IMR-90 (cell line): ENCODE results near the gene ACOX3. TPM values are rescaled to one million over a fixed set of nuclear protein-coding genes. Genes with fewer than 3 reads are reported as not detected.

Experiments used
- ATAC-seq: fragments of 200-7000 bp; cut with Tn5 transposase; 2 replicates; pipeline ENCODE4 v1.9.1; 2020; ENCODE audit warnings: low read depth, mild to moderate bottlenecking, moderate library complexity
- BruUV-seq: library from RNA; stranded (reverse); fragments of 400-500 nt; replicated peaks from 2 replicates; lab custom pipeline; 2021; lab: Mats Ljungman, UMichigan
- CTCF ChIA-PET: fragments of 300-600 bp; formaldehyde crosslinking; extraction: SDS; loops from one replicate; lab custom pipeline; 2021; ENCODE audit warnings: antibody characterized with exemption; lab: Yijun Ruan, JAX
- POLR2A ChIA-PET: fragments of 300-600 bp; sonication (Branson Sonifier 250); formaldehyde crosslinking; loops from one replicate; lab custom pipeline; 2022; ENCODE audit warnings: antibody characterized with exemption; ENCODE audit not compliant: unreplicated experiment; lab: Charles Lee
- DNase-seq: peaks from one replicate; pipeline ENCODE4 v3.0.0; 2013
- H2AFZ ChIP-seq: replicated peaks from 2 replicates; pipeline ENCODE3; 2013; ENCODE audit warnings: low read length, mild to moderate bottlenecking; ENCODE audit not compliant: poor library complexity
- H2AK5ac ChIP-seq: 2 replicates; pipeline ENCODE4 v1.6.1; 2013; ENCODE audit warnings: low read depth, low read length, inconsistent platforms
- H2AK9ac ChIP-seq: replicated peaks from 2 replicates; pipeline ENCODE3; 2013; ENCODE audit warnings: mild to moderate bottlenecking, low read depth, low read length, moderate library complexity; ENCODE audit not compliant: poor library complexity
- H2BK120ac ChIP-seq: 2 replicates; pipeline ENCODE4 v1.6.1; 2013; ENCODE audit warnings: low read depth, low read length, inconsistent platforms
- H2BK15ac ChIP-seq: 3 replicates; pipeline ENCODE4 v1.6.1; 2013; ENCODE audit warnings: low read depth, low read length, inconsistent platforms
- H2BK20ac ChIP-seq: 2 replicates; pipeline ENCODE4 v1.6.1; 2013; ENCODE audit warnings: low read depth, mild to moderate bottlenecking, inconsistent platforms, low read length, moderate library complexity
- H2BK5ac ChIP-seq: 2 replicates; pipeline ENCODE4 v1.6.1; 2013; ENCODE audit warnings: mild to moderate bottlenecking, low read depth, low read length, inconsistent platforms; ENCODE audit not compliant: poor library complexity, severe bottlenecking
- H3K14ac ChIP-seq: replicated peaks from 2 replicates; pipeline ENCODE4 v1.6.1; 2013; ENCODE audit warnings: low read depth, low read length, inconsistent platforms
- H3K18ac ChIP-seq: 2 replicates; pipeline ENCODE4 v1.6.1; 2013; ENCODE audit warnings: low read depth, low read length, control low read depth
- H3K23ac ChIP-seq: 2 replicates; pipeline ENCODE4 v1.6.1; 2013; ENCODE audit warnings: low read depth, low read length, inconsistent platforms
- H3K27ac ChIP-seq: 2 replicates; pipeline ENCODE4 v1.5.1; 2013; ENCODE audit warnings: mild to moderate bottlenecking, control low read depth, low read length; ENCODE audit not compliant: insufficient read depth
- H3K27me3 ChIP-seq: 2 replicates; pipeline ENCODE4 v1.6.1; 2013; ENCODE audit warnings: low read length; ENCODE audit not compliant: control insufficient read depth, insufficient read depth
- H3K36me3 ChIP-seq: 2 replicates; pipeline ENCODE4 v1.6.1; 2013; ENCODE audit warnings: low read length, mixed read lengths; ENCODE audit not compliant: control insufficient read depth, insufficient read depth
- H3K4ac ChIP-seq: 2 replicates; pipeline ENCODE4 v1.6.1; 2013; ENCODE audit warnings: low read depth, low read length, inconsistent platforms
- H3K4me1 ChIP-seq: 2 replicates; pipeline ENCODE4 v1.6.1; 2013; ENCODE audit warnings: low read length, mixed read lengths; ENCODE audit not compliant: control insufficient read depth, insufficient read depth
- H3K4me2 ChIP-seq: 2 replicates; pipeline ENCODE4 v1.6.1; 2013; ENCODE audit warnings: low read depth, mild to moderate bottlenecking, control low read depth, low read length, moderate library complexity
- H3K4me3 ChIP-seq: 2 replicates; pipeline ENCODE4 v1.5.1; 2013; ENCODE audit warnings: low read depth, mild to moderate bottlenecking, control low read depth, low read length, moderate library complexity; ENCODE audit not compliant: insufficient read depth
- H3K56ac ChIP-seq: 2 replicates; pipeline ENCODE4 v1.6.1; 2013; ENCODE audit warnings: low read length, inconsistent platforms; ENCODE audit not compliant: insufficient read depth; ENCODE audit errors: extremely low read depth
- H3K79me1 ChIP-seq, 2 experiments: 2 replicates each; pipeline ENCODE4 v1.6.1; 2013; ENCODE audit warnings: low read length in 2 of 2, inconsistent platforms in 1 of 2, low read depth in 1 of 2
- H3K9ac ChIP-seq: 2 replicates; pipeline ENCODE4 v1.6.1; 2013; ENCODE audit warnings: low read depth, low read length, control low read depth
- H3K9me1 ChIP-seq: 2 replicates; pipeline ENCODE4 v1.6.1; 2013; ENCODE audit warnings: low read length, inconsistent platforms; ENCODE audit not compliant: insufficient read depth
- H3K9me3 ChIP-seq: 2 replicates; pipeline ENCODE4 v1.6.1; 2013; ENCODE audit warnings: low read length; ENCODE audit not compliant: control insufficient read depth, insufficient read depth
- H4K20me1 ChIP-seq: 2 replicates; pipeline ENCODE4 v1.6.1; 2013; ENCODE audit warnings: low read length, inconsistent platforms; ENCODE audit not compliant: insufficient read depth
- H4K5ac ChIP-seq: 2 replicates; pipeline ENCODE4 v1.6.1; 2013; ENCODE audit warnings: mild to moderate bottlenecking, low read depth, low read length, control low read depth
- H4K8ac ChIP-seq, 2 experiments: 2 replicates each; pipeline ENCODE4 v1.6.1; 2013; ENCODE audit warnings: low read depth in 2 of 2, low read length in 2 of 2, control low read depth in 1 of 2, inconsistent platforms in 1 of 2
- H4K91ac ChIP-seq: 2 replicates; pipeline ENCODE4 v1.6.1; 2013; ENCODE audit warnings: low read depth, low read length, inconsistent platforms; ENCODE audit not compliant: insufficient read depth
- BHLHE40 ChIP-seq: fragments of 150-350 bp; IDR thresholded peaks from 2 replicates; pipeline ENCODE4 v1.6.1; 2016; ENCODE audit warnings: mild to moderate bottlenecking, low read depth, low read length
- CHD1 ChIP-seq: IDR thresholded peaks from 2 replicates; pipeline ENCODE4 v1.6.1; 2012; ENCODE audit warnings: low read depth, low read length, improper control_type of control experiment
- FOS ChIP-seq: fragments of 150-350 bp; IDR thresholded peaks from 2 replicates; pipeline ENCODE4 v1.6.1; 2016; ENCODE audit warnings: low read depth, low read length
- MXI1 ChIP-seq: IDR thresholded peaks from 2 replicates; pipeline ENCODE4 v1.6.1; 2012; ENCODE audit warnings: low read depth, mild to moderate bottlenecking, low read length, moderate library complexity, borderline replicate concordance
- NFE2L2 ChIP-seq: fragments of 150-350 bp; IDR thresholded peaks from 2 replicates; pipeline ENCODE4 v1.6.1; 2016; ENCODE audit warnings: low read depth, mild to moderate bottlenecking, low read length
- POLR2A ChIP-seq: IDR thresholded peaks from 2 replicates; pipeline ENCODE4 v1.6.1; 2012; ENCODE audit warnings: mild to moderate bottlenecking, low read depth, low read length
- RCOR1 ChIP-seq: IDR thresholded peaks from 2 replicates; pipeline ENCODE4 v1.6.1; 2012; ENCODE audit warnings: mild to moderate bottlenecking, low read length, improper control_type of control experiment; ENCODE audit not compliant: insufficient replicate concordance
- RFX5 ChIP-seq: IDR thresholded peaks from 2 replicates; pipeline ENCODE4 v1.8.0; 2012; ENCODE audit warnings: low read depth, mild to moderate bottlenecking, low read length, moderate library complexity
- WGBS, 2 experiments: methylation state at CpG; one replicate each; pipeline versions ENCODE4 v1.1.5 to v1.1.7; 2013; ENCODE audit warnings: missing lambda C conversion rate in 2 of 2; ENCODE audit not compliant: insufficient read length in 1 of 2; ENCODE audit errors: extremely low coverage in 2 of 2; 5-methylcytosine and 5-hydroxymethylcytosine counted together
- dilution Hi-C: fragments of 300-500 bp; cut with HindIII; formaldehyde crosslinking; loops from one replicate; pipeline ENCODE4 v1.14.3; 2018; ENCODE audit warnings: low sequenced_read_pairs; ENCODE audit not compliant: unreplicated experiment
- in situ Hi-C: fragments of 300-500 bp; cut with MboI; formaldehyde crosslinking; loops from 3 replicates; pipeline ENCODE4 v1.14.3; 2019; ENCODE audit warnings: low sequenced_read_pairs, inconsistent platforms, mixed read lengths
- intact Hi-C: fragments of 100-400 bp; cut with micrococcal nuclease; formaldehyde crosslinking; loops from 2 replicates; pipeline ENCODE4 v1.10.0; 2022
- polyA plus RNA-seq, 3 experiments: library from polyadenylated mRNA; depleted of rRNA; stranded (reverse); fragments of >200 nt; gene quantifications; 2 replicates each; pipeline ENCODE4 v1.2.3, GENCODE V29; 2012; ENCODE audit warnings: low replicate concordance in 1 of 3
- total RNA-seq: library from RNA; depleted of rRNA; stranded (reverse); fragments of >200 nt; gene quantifications from 2 replicates; pipeline ENCODE4 v1.2.3, GENCODE V29; 2012
- TF ChIP-seq, protein P1 (sequence below): fragments of 150-350 bp; IDR thresholded peaks from 2 replicates; pipeline ENCODE4 v1.6.1; 2016; ENCODE audit warnings: low read depth, mild to moderate bottlenecking, low read length, moderate library complexity, borderline replicate concordance
- TF ChIP-seq, protein P2 (sequence below): conservative IDR thresholded peaks from 2 replicates; pipeline ENCODE4 v1.5.1; 2012; ENCODE audit warnings: mild to moderate bottlenecking, low read depth, low read length, improper control_type of control experiment

Gene ACOX3
- total and polyA plus RNA-seq, 2 of the 4 experiments (the other 2 are of a cell fraction), result 15.2 to 25.8 TPM

DNA sequence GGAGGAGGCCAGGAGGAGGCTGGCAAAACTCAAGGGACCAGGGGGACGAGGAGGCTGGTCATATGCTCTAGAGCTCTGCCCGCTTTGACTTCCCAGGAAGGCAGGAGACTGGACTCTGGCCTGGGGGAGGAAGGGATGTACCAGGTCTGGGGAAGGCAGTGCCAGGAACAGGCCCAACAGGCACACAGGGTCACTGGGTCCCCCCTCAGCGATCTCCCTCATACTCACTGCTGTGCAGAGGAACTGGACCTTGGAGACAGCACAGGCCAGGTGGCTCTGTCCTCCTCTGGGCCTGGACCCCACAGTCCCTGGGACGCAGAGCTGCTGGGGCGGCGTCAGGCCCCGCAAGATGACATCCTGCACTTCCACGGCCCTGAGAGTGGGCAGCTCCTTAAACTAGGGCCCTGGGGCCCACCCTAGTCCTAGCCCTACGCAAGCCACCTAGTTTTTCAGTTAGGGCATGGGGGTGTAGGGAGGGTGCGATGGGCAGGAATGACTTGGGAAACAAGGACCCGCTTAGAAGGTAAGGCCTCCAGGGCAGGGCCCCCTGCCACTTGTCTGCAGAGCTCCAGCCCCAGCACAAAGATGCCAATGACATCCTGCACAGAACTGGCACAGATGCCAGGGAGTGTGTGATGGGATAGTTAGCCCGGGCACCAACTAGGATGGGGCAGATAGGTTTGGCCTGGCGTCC is 111.5 kb downstream of the ACOX3 start:
- no peak overlapping the region for H3K4ac ChIP-seq
- H4K91ac ChIP-seq, result no peak overlapping the region
- H3K79me1 ChIP-seq, result no peaks in the 10 kb centered on the region
- H4K20me1 ChIP-seq, result no peaks in the 10 kb centered on the region; the same call in none of the 2 replicates
- no peak overlapping the region for H2AK9ac ChIP-seq
- no peak overlapping the region for H3K4me3 ChIP-seq
- no peaks in the 10 kb centered on the region for H3K36me3 ChIP-seq
- TF ChIP-seq POLR2A, result no peak
- no peak for TF ChIP-seq CHD1
- no peak for TF ChIP-seq MXI1
- TF ChIP-seq, protein P1, sequence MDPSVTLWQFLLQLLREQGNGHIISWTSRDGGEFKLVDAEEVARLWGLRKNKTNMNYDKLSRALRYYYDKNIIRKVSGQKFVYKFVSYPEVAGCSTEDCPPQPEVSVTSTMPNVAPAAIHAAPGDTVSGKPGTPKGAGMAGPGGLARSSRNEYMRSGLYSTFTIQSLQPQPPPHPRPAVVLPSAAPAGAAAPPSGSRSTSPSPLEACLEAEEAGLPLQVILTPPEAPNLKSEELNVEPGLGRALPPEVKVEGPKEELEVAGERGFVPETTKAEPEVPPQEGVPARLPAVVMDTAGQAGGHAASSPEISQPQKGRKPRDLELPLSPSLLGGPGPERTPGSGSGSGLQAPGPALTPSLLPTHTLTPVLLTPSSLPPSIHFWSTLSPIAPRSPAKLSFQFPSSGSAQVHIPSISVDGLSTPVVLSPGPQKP, result no peak
- TF ChIP-seq RCOR1, result no peak
- no peak for TF ChIP-seq FOS
- TF ChIP-seq RFX5, result no peak
- no peak for TF ChIP-seq BHLHE40
- no peak for TF ChIP-seq NFE2L2
- TF ChIP-seq, protein P2, sequence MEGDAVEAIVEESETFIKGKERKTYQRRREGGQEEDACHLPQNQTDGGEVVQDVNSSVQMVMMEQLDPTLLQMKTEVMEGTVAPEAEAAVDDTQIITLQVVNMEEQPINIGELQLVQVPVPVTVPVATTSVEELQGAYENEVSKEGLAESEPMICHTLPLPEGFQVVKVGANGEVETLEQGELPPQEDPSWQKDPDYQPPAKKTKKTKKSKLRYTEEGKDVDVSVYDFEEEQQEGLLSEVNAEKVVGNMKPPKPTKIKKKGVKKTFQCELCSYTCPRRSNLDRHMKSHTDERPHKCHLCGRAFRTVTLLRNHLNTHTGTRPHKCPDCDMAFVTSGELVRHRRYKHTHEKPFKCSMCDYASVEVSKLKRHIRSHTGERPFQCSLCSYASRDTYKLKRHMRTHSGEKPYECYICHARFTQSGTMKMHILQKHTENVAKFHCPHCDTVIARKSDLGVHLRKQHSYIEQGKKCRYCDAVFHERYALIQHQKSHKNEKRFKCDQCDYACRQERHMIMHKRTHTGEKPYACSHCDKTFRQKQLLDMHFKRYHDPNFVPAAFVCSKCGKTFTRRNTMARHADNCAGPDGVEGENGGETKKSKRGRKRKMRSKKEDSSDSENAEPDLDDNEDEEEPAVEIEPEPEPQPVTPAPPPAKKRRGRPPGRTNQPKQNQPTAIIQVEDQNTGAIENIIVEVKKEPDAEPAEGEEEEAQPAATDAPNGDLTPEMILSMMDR, result no peak
- no peaks in the 10 kb centered on the region; the same call in 1 of the 2 replicates for H3K4me1 ChIP-seq
- no peak overlapping the region for H3K14ac ChIP-seq
- intact Hi-C loops (no loop called here), in situ Hi-C loops (no loop called here), dilution Hi-C loops (no loop called here)
- H2AFZ ChIP-seq, result no peak overlapping the region
- no peak overlapping the region for H2BK5ac ChIP-seq
- no TSS peak for BruUV-seq
- H3K18ac ChIP-seq, result no peak overlapping the region
- DNase-seq, result no peak
- H3K27ac ChIP-seq, result no peak overlapping the region
- no peak overlapping the region for H2AK5ac ChIP-seq
- H3K4me2 ChIP-seq, result no peak overlapping the region
- H2BK120ac ChIP-seq, result no peak overlapping the region
- no peak for ATAC-seq
- H3K9me1 ChIP-seq, result peaks cover 10% of the 10 kb centered on the region
- CTCF ChIA-PET, result interaction anchor here (0.6 kb wide), 1 partner anchor 61 kb away, joined by 3 read pairs; no protein-coding TSS in a partner anchor
- H4K8ac ChIP-seq, result no peak overlapping the region
- no CpG with 5 or more reads among the region's 13 CpGs for WGBS, 2 experiments
- POLR2A ChIA-PET, result no interaction called here
- H3K9me3 ChIP-seq, result peaks cover 7% of the 10 kb centered on the region
- H3K9ac ChIP-seq, result no peak overlapping the region
- H3K27me3 ChIP-seq, result peaks cover 15% of the 10 kb centered on the region
- no peak overlapping the region for H4K5ac ChIP-seq
- no peak overlapping the region for H2BK20ac ChIP-seq
- H3K56ac ChIP-seq, result no peak overlapping the region
- H2BK15ac ChIP-seq, result no peak overlapping the region
- no peak overlapping the region for H3K23ac ChIP-seq
